GM12878 (cell line): Measurements from ENCODE around the gene EFCAB11. TPM values are rescaled to one million over a fixed set of nuclear protein-coding genes. Genes with fewer than 3 reads are reported as not detected.

Experiments used
- ATAC-seq: fragments of 200-7000 bp; cut with Tn5 transposase; 3 replicates; pipeline ENCODE4 v1.9.1; 2020; ENCODE audit warnings: mild to moderate bottlenecking, moderate library complexity
- BruUV-seq: library from RNA; stranded (reverse); fragments of 400-500 nt; replicated peaks from 2 replicates; lab custom pipeline; 2021; lab: Mats Ljungman, UMichigan
- CTCF ChIA-PET: fragments of 300-600 bp; sonication (Branson Sonifier 250); formaldehyde crosslinking; extraction: SDS; loops from one replicate; lab custom pipeline; 2021; ENCODE audit warnings: inconsistent platforms; lab: Yijun Ruan, JAX
- POLR2A ChIA-PET: fragments of 350-600 bp; formaldehyde crosslinking; extraction: SDS; loops from one replicate; lab custom pipeline; 2021; ENCODE audit warnings: inconsistent platforms; lab: Charles Lee
- RAD21 ChIA-PET: fragments of 300-600 bp; sonication (Branson Sonifier 250); formaldehyde crosslinking; loops from one replicate; lab custom pipeline; 2023; ENCODE audit warnings: antibody characterized with exemption; ENCODE audit not compliant: unreplicated experiment; lab: Charles Lee
- SMC1A ChIA-PET: fragments of 300-600 bp; sonication (Branson Sonifier 250); formaldehyde crosslinking; loops from one replicate; lab custom pipeline; 2023; ENCODE audit not compliant: unreplicated experiment, uncharacterized antibody; lab: Charles Lee
- DNase-seq: peaks from one replicate; pipeline ENCODE4 v3.0.0-alpha.2; 2011; ENCODE audit warnings: low read depth, low spot score
- FAIRE-seq: peaks from 3 replicates; lab custom pipeline; 2011; peaks lifted over from hg19 to GRCh38; lab: Jason Lieb, UNC
- H2AFZ ChIP-seq: 2 replicates; pipeline ENCODE4 v1.6.0; 2011; ENCODE audit warnings: low read depth, low read length, control low read depth; ENCODE audit not compliant: control insufficient read depth
- H3K27ac ChIP-seq: 2 replicates; pipeline ENCODE4 v1.5.1; 2011; ENCODE audit warnings: control low read depth; ENCODE audit not compliant: control insufficient read depth, insufficient read depth
- H3K27me3 ChIP-seq, 2 experiments: replicated peaks in 1 of 2; 2 replicates each; pipeline versions ENCODE4 v1.6.0 to v1.6.1; 2011; ENCODE audit warnings: low read length in 1 of 2; ENCODE audit not compliant: control insufficient read depth in 2 of 2, insufficient read depth in 2 of 2
- H3K36me3 ChIP-seq, 2 experiments: 2 replicates each; pipeline ENCODE4 v1.5.1; 2011; ENCODE audit warnings: low read length in 1 of 2; ENCODE audit not compliant: control insufficient read depth in 2 of 2, insufficient read depth in 2 of 2
- H3K4me1 ChIP-seq: 2 replicates; pipeline ENCODE4 v1.6.1; 2011; ENCODE audit warnings: mild to moderate bottlenecking, low read length, moderate library complexity, mixed read lengths; ENCODE audit not compliant: control insufficient read depth, insufficient read depth
- H3K4me2 ChIP-seq: 2 replicates; pipeline ENCODE4 v1.6.0; 2011; ENCODE audit warnings: control low read depth; ENCODE audit not compliant: control insufficient read depth, insufficient read depth
- H3K4me3 ChIP-seq: fragments of 200-600 bp; sonication (generic); 2 replicates; pipeline ENCODE4 v1.5.1; 2016
- H3K79me2 ChIP-seq: 2 replicates; pipeline ENCODE4 v1.6.0; 2011; ENCODE audit warnings: low read length; ENCODE audit not compliant: control insufficient read depth, insufficient read depth
- H3K9ac ChIP-seq: 2 replicates; pipeline ENCODE4 v1.8.0; 2011; ENCODE audit warnings: low read length, control low read depth, mixed read lengths; ENCODE audit not compliant: control insufficient read depth, insufficient read depth
- H3K9me3 ChIP-seq: replicated peaks from 3 replicates; pipeline ENCODE4 v1.5.1; 2011; ENCODE audit warnings: mild to moderate bottlenecking, low read length; ENCODE audit not compliant: control insufficient read depth, insufficient read depth
- H4K20me1 ChIP-seq: 2 replicates; pipeline ENCODE4 v1.6.0; 2011; ENCODE audit not compliant: control insufficient read depth, insufficient read depth
- CEBPB ChIP-seq, 2 experiments: fragments of 150-350 bp in 1 of 2; IDR thresholded peaks; 2 replicates each; pipeline ENCODE4 v1.6.1; 2012 to 2014; ENCODE audit warnings: low read depth in 2 of 2, low read length in 2 of 2, borderline replicate concordance in 1 of 2, inconsistent platforms in 1 of 2
- E4F1 ChIP-seq: fragments of 450-650 bp; IDR thresholded peaks from 2 replicates; pipeline ENCODE4 v1.6.1; 2018; ENCODE audit warnings: borderline replicate concordance, mild to moderate bottlenecking; ENCODE audit not compliant: partially characterized antibody
- GATAD2B ChIP-seq: fragments of 450-650 bp; conservative IDR thresholded peaks from 2 replicates; pipeline ENCODE4 v1.6.1; 2017; ENCODE audit warnings: low read depth, mild to moderate bottlenecking, moderate library complexity
- HDGF ChIP-seq: fragments of 450-650 bp; IDR thresholded peaks from 2 replicates; pipeline ENCODE4 v1.6.1; 2016; ENCODE audit warnings: antibody characterized with exemption
- MEF2A ChIP-seq: IDR thresholded peaks from 2 replicates; pipeline ENCODE4 v1.6.1; 2011; ENCODE audit warnings: low read depth, mild to moderate bottlenecking, low read length, moderate library complexity; ENCODE audit not compliant: insufficient read depth
- PAX5 ChIP-seq: IDR thresholded peaks from 2 replicates; pipeline ENCODE4 v1.6.1; 2011; ENCODE audit warnings: low read depth, low read length, borderline replicate concordance
- PRDM15 ChIP-seq: fragments of 450-650 bp; formaldehyde crosslinking; IDR thresholded peaks from 2 replicates; pipeline ENCODE4 v1.4.0; 2020; ENCODE audit warnings: mild to moderate bottlenecking, moderate library complexity
- RELB ChIP-seq: fragments of 450-650 bp; IDR thresholded peaks from 2 replicates; pipeline ENCODE4 v1.6.1; 2017; ENCODE audit warnings: low read depth, mild to moderate bottlenecking, moderate library complexity
- RFX5 ChIP-seq: IDR thresholded peaks from 2 replicates; pipeline ENCODE4 v1.6.1; 2011; ENCODE audit warnings: low read depth, low read length, improper control_type of control experiment
- TCF3 ChIP-seq: IDR thresholded peaks from 2 replicates; pipeline ENCODE4 v1.6.1; 2012; ENCODE audit warnings: low read depth, mild to moderate bottlenecking, low read length, borderline replicate concordance; ENCODE audit not compliant: insufficient read depth
- USF2 ChIP-seq: IDR thresholded peaks from 2 replicates; pipeline ENCODE4 v1.6.1; 2011; ENCODE audit warnings: low read depth, low read length, improper control_type of control experiment, borderline replicate concordance
- WGBS: methylation state at CpG from one replicate; pipeline ENCODE4 v1.1.6; 2016; ENCODE audit warnings: low lambda C conversion rate; ENCODE audit not compliant: insufficient replicate concordance, insufficient coverage; ENCODE audit errors: missing lambda C conversion rate; 5-methylcytosine and 5-hydroxymethylcytosine counted together
- in situ Hi-C: fragments of 300-500 bp; cut with MboI; formaldehyde crosslinking; loops from 9 replicates; pipeline ENCODE4 v1.14.3; 2018; ENCODE audit warnings: mixed read lengths
- intact Hi-C: fragments of 100-400 bp; cut with micrococcal nuclease; formaldehyde crosslinking; loops from one replicate; pipeline ENCODE4 v1.14.2; 2022; ENCODE audit not compliant: unreplicated experiment
- polyA plus RNA-seq, 11 experiments: library from polyadenylated mRNA; depleted of rRNA in 4 of 11; unstranded in 6 of 11; stranded (reverse) in 5 of 11; fragments of >200 nt; fragmentation: Nextera tagmentation in 4 of 11; fragmentation: Illumina TruSeq in 1 of 11; extraction: Ambion mirVana in 4 of 11; extraction: Trizol in 1 of 11; gene quantifications; 1 replicate in 1 of 11; 2 replicates in 10 of 11; pipeline versions ENCODE4 v1.2.1 to v1.2.3, GENCODE V29; 2011 to 2016; ENCODE audit warnings: inconsistent platforms in 2 of 11, missing spikeins in 2 of 11, low read depth in 1 of 11
- total RNA-seq, 4 experiments: library from RNA; depleted of rRNA in 3 of 4; stranded (reverse); fragments of >200 nt in 3 of 4; fragmentation: Illumina TruSeq in 1 of 4; extraction: Trizol in 1 of 4; gene quantifications; 2 replicates each; pipeline versions ENCODE4 v1.2.1 to v1.2.3, GENCODE V29; 2013 to 2021

Gene EFCAB11
- total and polyA plus RNA-seq, 10 of the 15 experiments (the other 5 are each of a cell fraction or from before 2014, with no cell fraction given), result 8.6 to 37.4 (median 18.0) TPM

GRCh38 chr14:89845346-89845745 is 109.2 kb downstream of the EFCAB11 start (continued):
- no peak for TF ChIP-seq HDGF
- TF ChIP-seq TCF3, result no peak
- TF ChIP-seq RFX5, result no peak
- no peak for TF ChIP-seq PAX5
- no peak for TF ChIP-seq CEBPB (IDR thresholded peaks at IDR 0.05; ENCODE audit: borderline replicate concordance in 1 of 2, low read depth in 2 of 2, low read length in 2 of 2)

- H3K36me3 ChIP-seq, result no peaks in the 10 kb centered on the region
- no peak overlapping the region for H3K4me2 ChIP-seq
- intact Hi-C loops (no loop called here), in situ Hi-C loops (no loop called here)
- no peak overlapping the region for H3K27ac ChIP-seq
- ATAC-seq (no peak), FAIRE-seq (no peak), DNase-seq (no peak)
- no peak overlapping the region for H3K4me3 ChIP-seq
- ChIA-PET SMC1A (no interaction called here), POLR2A (no interaction called here), RAD21 (no interaction called here), CTCF (no interaction called here)
- no TSS peak for BruUV-seq
- H3K4me1 ChIP-seq, result no peaks in the 10 kb centered on the region
- H3K9me3 ChIP-seq, result no peaks in the 10 kb centered on the region
- 92% methylated on average over 1 of the region's 1 CpG for WGBS
- H3K27me3 ChIP-seq, result no peaks in the 10 kb centered on the region
- no peak for TF ChIP-seq E4F1
- no peak for TF ChIP-seq PRDM15 (CRISPR knock-in tag)
- TF ChIP-seq MEF2A, result no peak
- TF ChIP-seq GATAD2B, result no peak
- TF ChIP-seq USF2, result no peak
- TF ChIP-seq RELB, result no peak
- H2AFZ ChIP-seq, result no peak overlapping the region
- no peaks in the 10 kb centered on the region for H3K79me2 ChIP-seq
- no peak overlapping the region for H3K9ac ChIP-seq
- no peaks in the 10 kb centered on the region; the same call in 1 of the 2 replicates for H4K20me1 ChIP-seq
Measured at GRCh38 chr14:89844508-89844907, 110.0 kb downstream of the EFCAB11 start.
